ENCODE data around the gene NOVA1. TPM values are rescaled to one million over a fixed set of nuclear protein-coding genes. Genes with fewer than 3 reads are reported as not detected.

Gene NOVA1
- total RNA-seq, 2 donors from 2014 or later, result 1.5 TPM; not detected in 1

GRCh38 chr14:26414926-26415325 lies 182.9 kb downstream of the NOVA1 start:
- peaks cover 0 to 4% of the 10 kb centered on the region in 2 donors for H3K36me3 Mint-ChIP-seq

GRCh38 chr14:26414103-26414502 lies 183.7 kb downstream of the NOVA1 start:
- Mint-ChIP-seq H3K27ac (no peak overlapping the region), H3K36me3 (peaks cover 0 to 4% of the 10 kb centered on the region in 2 donors)
- DNase-seq (ENCODE audit: low spot score in 2 of 2), result no peak

More at GRCh38 chr14:26414926-26415325, 182.9 kb downstream of the NOVA1 start:
- DNase-seq (ENCODE audit: low spot score in 2 of 2) (no peak), ATAC-seq (no peak)
- Mint-ChIP-seq H3K27ac (no peak overlapping the region), H3K9me3 (peaks cover 18 to 24% of the 10 kb centered on the region in 2 donors)

GRCh38 chr14:26412421-26412820 lies 185.4 kb downstream of the NOVA1 start:
- DNase-seq (ENCODE audit: low spot score in 2 of 2), result no peak
- H3K9me3 Mint-ChIP-seq, result peaks cover 18 to 22% of the 10 kb centered on the region in 2 donors
- no peak for ATAC-seq
- H3K36me3 Mint-ChIP-seq, result peaks cover 0 to 4% of the 10 kb centered on the region in 2 donors
- no peak overlapping the region for H3K27ac Mint-ChIP-seq

More at GRCh38 chr14:26414103-26414502, 183.7 kb downstream of the NOVA1 start:
- ATAC-seq, result no peak
- peaks cover 14 to 24% of the 10 kb centered on the region in 2 donors for H3K9me3 Mint-ChIP-seq

GRCh38 chr14:26410189-26410685 lies 187.6 kb downstream of the NOVA1 start:
- ATAC-seq (no peak), DNase-seq (ENCODE audit: low spot score in 2 of 2) (no peak)
- H3K9me3 Mint-ChIP-seq, result peaks cover 10 to 16% of the 10 kb centered on the region in 2 donors
- H3K27ac Mint-ChIP-seq, result no peak overlapping the region
- no peaks in the 10 kb centered on the region for H3K36me3 Mint-ChIP-seq

GRCh38 chr14:26404927-26405326 lies 192.9 kb downstream of the NOVA1 start:
- no peak overlapping the region for H3K27ac Mint-ChIP-seq
- no peaks in the 10 kb centered on the region for H3K36me3 Mint-ChIP-seq
- no peak for ATAC-seq
- DNase-seq (ENCODE audit: low spot score in 2 of 2), result no peak
- peaks cover 19 to 23% of the 10 kb centered on the region in 2 donors for H3K9me3 Mint-ChIP-seq

- Mint-ChIP-seq H3K9me3 (peaks cover 15 to 23% of the 10 kb centered on the region in 2 donors), H3K36me3 (no peaks in the 10 kb centered on the region), H3K27ac (no peak overlapping the region)
- no peak for DNase-seq (ENCODE audit: low spot score in 2 of 2)
- ATAC-seq, result no peak
Measured at GRCh38 chr14:26403760-26404159, 194.1 kb downstream of the NOVA1 start.

GRCh38 chr14:26402126-26402525 lies 195.7 kb downstream of the NOVA1 start:
- Mint-ChIP-seq H3K9me3 (peaks cover 17 to 21% of the 10 kb centered on the region in 2 donors), H3K36me3 (no peaks in the 10 kb centered on the region), H3K27ac (no peak overlapping the region)
- ATAC-seq, result no peak
- DNase-seq (ENCODE audit: low spot score in 2 of 2), result no peak

GRCh38 chr14:26401179-26401968 lies 196.5 kb downstream of the NOVA1 start:
- ATAC-seq (no peak), DNase-seq (ENCODE audit: low spot score in 2 of 2) (no peak)
- no peaks in the 10 kb centered on the region for H3K36me3 Mint-ChIP-seq
- no peak overlapping the region for H3K27ac Mint-ChIP-seq
- H3K9me3 Mint-ChIP-seq, result peaks cover 19 to 24% of the 10 kb centered on the region in 2 donors

- ATAC-seq (no peak), DNase-seq (ENCODE audit: low spot score in 2 of 2) (no peak)
- Mint-ChIP-seq H3K36me3 (no peaks in the 10 kb centered on the region), H3K9me3 (peaks cover 19 to 22% of the 10 kb centered on the region in 2 donors), H3K27ac (no peak overlapping the region)
Measured at GRCh38 chr14:26400373-26400772, 197.5 kb downstream of the NOVA1 start.

GRCh38 chr14:26398616-26399015 lies 199.2 kb downstream of the NOVA1 start:
- DNase-seq (ENCODE audit: low spot score in 2 of 2) (no peak), ATAC-seq (no peak)
- Mint-ChIP-seq H3K27ac (no peak overlapping the region), H3K9me3 (peaks cover 14 to 15% of the 10 kb centered on the region in 2 donors), H3K36me3 (no peaks in the 10 kb centered on the region)
